IPS-11a (cell line): ENCODE measurements around the gene PCDH10.
"Not testable (repeated sequence)": the region's sequence is repeated elsewhere in the genome, so short reads cannot be mapped to it uniquely, and the experiment has no call there.

Source experiments
- H3K4me3 ChIP-seq: one replicate; pipeline ENCODE4 v1.5.1; 2013; ENCODE audit warnings: low read depth, low read length, control low read depth

The PCDH10 gene

GRCh38 chr4:133208694-133209285, 59.7 kb downstream of the PCDH10 start:
- no peak overlapping the region for H3K4me3 ChIP-seq

- no peak overlapping the region for H3K4me3 ChIP-seq
These were observed 84.8 kb downstream of the PCDH10 start for GRCh38 chr4:133233922-133234321.

GRCh38 chr4:133240451-133240850, 91.4 kb downstream of the PCDH10 start:
- H3K4me3 ChIP-seq: not testable (repeated sequence)
